Measurements from ENCODE around the gene WWOX. TPM values are rescaled to one million over a fixed set of nuclear protein-coding genes. Genes with fewer than 3 reads are reported as not detected.

The WWOX gene
- total and polyA plus RNA-seq, 2 of the 13 experiments (the other 11 are each of a cell fraction or from before 2014, with no cell fraction given), result 9.1 to 37.4 TPM

GRCh38 chr16:78813661-78814311 is 714.3 kb downstream of the WWOX start:
- WGBS (ENCODE audit: low lambda C conversion rate), result 75% methylated on average over 10 of the region's 10 CpGs
- intact Hi-C loops (cut with micrococcal nuclease; ENCODE audit: unreplicated experiment), result no loop called here
- no peak overlapping the region for H2AFZ ChIP-seq (ENCODE audit: low read length)
- ChIA-PET CTCF (ENCODE audit: low intra/inter-chr PET ratio, low total read pairs) (no interaction called here), POLR2A (no interaction called here)
- H3K9me3 ChIP-seq (ENCODE audit: low read length), result no peaks in the 10 kb centered on the region
- H3K27ac ChIP-seq (ENCODE audit: extremely low read length, insufficient read depth, low read length), result no peak overlapping the region
- no peak for ATAC-seq
- no peaks in the 10 kb centered on the region for H3K27me3 ChIP-seq (ENCODE audit: control insufficient read depth in 1 of 2, insufficient read depth in 2 of 2, low read length in 2 of 2)
- H3K4me1 ChIP-seq (ENCODE audit: insufficient read depth, low read length), result 0 out of 2 replicates have a peak, but pooled peaks cover 4% of the 10 kb centered on the region
- no peaks in the 10 kb centered on the region for H3K79me2 ChIP-seq (ENCODE audit: insufficient read depth, low read length)
- no peak overlapping the region for H3K4me3 ChIP-seq (replicated peaks in 1 of 3; ENCODE audit: insufficient read depth in 1 of 3, low read depth in 2 of 3, low read length in 3 of 3)
- DNase-seq (ENCODE audit: low spot score), result no peak
- BruUV-seq (replicated peaks), result no TSS peak
- no peak overlapping the region for H3K4me2 ChIP-seq (ENCODE audit: low read depth, low read length)
- H4K20me1 ChIP-seq (ENCODE audit: insufficient read depth, low read length), result no peaks in the 10 kb centered on the region
- no peaks in the 10 kb centered on the region for H3K36me3 ChIP-seq (replicated peaks in 1 of 2; ENCODE audit: control insufficient read depth in 1 of 2, insufficient read depth in 2 of 2, low read length in 2 of 2)
- in situ Hi-C loops (cut with HindIII; ENCODE audit: extremely low pct_ligation_motif_present, low pct_unique_long_range_greater_than_20kb), result no loop called here
- H3K9ac ChIP-seq (ENCODE audit: insufficient read depth, low read depth, low read length), result no peak overlapping the region
- TF ChIP-seq ATF3 (CRISPR knock-in tag; IDR thresholded peaks at IDR 0.05), result no peak
- TF ChIP-seq ZNF687 (CRISPR knock-in tag; IDR thresholded peaks at IDR 0.05), result no peak
- no peak for TF ChIP-seq TBL1XR1 (IDR thresholded peaks at IDR 0.05; ENCODE audit: borderline replicate concordance, low read length, partially characterized antibody)
- no peak for TF ChIP-seq SP4 (CRISPR knock-in tag; IDR thresholded peaks at IDR 0.05)
- no peak for TF ChIP-seq ZNF781 (CRISPR knock-in tag; IDR thresholded peaks at IDR 0.05; ENCODE audit: borderline replicate concordance, not compliant biosample characterization)
- no peak for TF ChIP-seq ZNF382 (CRISPR knock-in tag; IDR thresholded peaks at IDR 0.05; ENCODE audit: borderline replicate concordance)
- no peak for TF ChIP-seq AGO2 (optimal IDR thresholded peaks at IDR 0.05; ENCODE audit: low read depth, low read length)
- no peak for TF ChIP-seq KLF15 (CRISPR knock-in tag; IDR thresholded peaks at IDR 0.05; ENCODE audit: borderline replicate concordance)
- TF ChIP-seq HHEX (CRISPR knock-in tag; IDR thresholded peaks at IDR 0.05), result no peak
- FAIRE-seq, result no peak
